Uterus (tissue), 2 donors: Measurements from ENCODE around the gene CR2.

ENCODE experiments used
- CTCF ChIP-seq, 4 experiments: fragments of 200-600 bp in 2 of 4; fragments of 450-650 bp in 2 of 4; sonication (generic) in 2 of 4; IDR thresholded peaks; one replicate each; pipeline ENCODE4 v1.5.1; 2016 to 2019; ENCODE audit warnings: antibody characterized with exemption in 4 of 4, mild to moderate bottlenecking in 2 of 4, moderate library complexity in 1 of 4
- POLR2A ChIP-seq, 2 donors: fragments of 450-650 bp; IDR thresholded peaks; one replicate each; pipeline ENCODE4 v1.6.1; 2016; ENCODE audit warnings: antibody characterized with exemption in 2 of 2, mild to moderate bottlenecking in 1 of 2, moderate library complexity in 1 of 2

- TF ChIP-seq CTCF (IDR thresholded peaks at IDR 0.05) = no peak
- TF ChIP-seq POLR2A (IDR thresholded peaks at IDR 0.05) = no peak
Measured at GRCh38 chr1:207514890-207515289, 60.8 kb downstream of the CR2 start.
